SK-N-MC (cell line): Measurements from ENCODE around the gene MADD.

ENCODE experiments used
- DNase-seq: peaks from one replicate; pipeline ENCODE4 v3.0.0-alpha.2; 2011; ENCODE audit warnings: low read depth, low spot score
- H3K27ac ChIP-seq: fragments of 200-600 bp; sonication (generic); 2 replicates; pipeline ENCODE4 v1.5.1; 2016; ENCODE audit warnings: mixed run types
- H3K36me3 ChIP-seq: fragments of 200-600 bp; sonication (generic); 2 replicates; pipeline ENCODE4 v1.6.1; 2017; ENCODE audit warnings: antibody characterized with exemption, low read length, mixed read lengths; ENCODE audit not compliant: insufficient read depth
- H3K4me3 ChIP-seq: fragments of 200-600 bp; sonication (generic); 2 replicates; pipeline ENCODE4 v1.5.1; 2016
- H3K9ac ChIP-seq: fragments of 200-600 bp; sonication (generic); 2 replicates; pipeline ENCODE4 v1.8.0; 2017; ENCODE audit warnings: mixed run types, mixed read lengths; ENCODE audit not compliant: insufficient read length
- H3K9me3 ChIP-seq: fragments of 200-600 bp; sonication (generic); 2 replicates; pipeline ENCODE4 v1.6.1; 2017; ENCODE audit warnings: low read depth, mild to moderate bottlenecking, antibody characterized with exemption, low read length, moderate library complexity, mixed read lengths
- EZH2 ChIP-seq: fragments of 200-600 bp; sonication (generic); IDR thresholded peaks from one replicate; pipeline ENCODE4 v1.6.1; 2017; ENCODE audit warnings: antibody characterized with exemption
- FOXP2 ChIP-seq: optimal IDR thresholded peaks from 2 replicates; pipeline ENCODE3; 2011; ENCODE audit warnings: mild to moderate bottlenecking, moderate library complexity; ENCODE audit not compliant: insufficient read depth; ENCODE audit errors: extremely low read length, control extremely low read depth
- POLR2AphosphoS5 ChIP-seq: IDR thresholded peaks from 2 replicates; pipeline ENCODE4 v1.6.1; 2012; ENCODE audit warnings: mild to moderate bottlenecking, low read depth, low read length, borderline replicate concordance

The MADD gene

GRCh38 chr11:47257517-47258316 lies 12.2 kb upstream of the MADD start, which contains the start of gene NR1H3:
Gene NR1H3, plus strand, starts transcription at chr11:47257996. Its CDS starts 1,221 bp downstream, at chr11:47259217.
- no peak for TF ChIP-seq FOXP2
- TF ChIP-seq EZH2: no peak
- 0 out of 2 replicates have a peak, but pooled peaks have one; percentile 5 for TF ChIP-seq POLR2AphosphoS5
- H3K9ac ChIP-seq: peak within 1 kb of the TSS; percentile 60
- no peaks in the 10 kb centered on the region for H3K9me3 ChIP-seq
- H3K27ac ChIP-seq: peak within 1 kb of the TSS; percentile 51
- no peak for DNase-seq
- no peaks in the 10 kb centered on the region for H3K36me3 ChIP-seq
- peak within 1 kb of the TSS; percentile 5; the same call in 1 of the 2 replicates for H3K4me3 ChIP-seq

GRCh38 chr11:47258317-47258902 lies 11.5 kb upstream of the MADD start:
- Histone ChIP-seq H3K9me3 (no peaks in the 10 kb centered on the region), H3K9ac (peak overlapping the region; percentile 45), H3K27ac (no peak overlapping the region), H3K36me3 (no peaks in the 10 kb centered on the region), H3K4me3 (no peak overlapping the region)
- DNase-seq: no peak
- no peak for TF ChIP-seq POLR2AphosphoS5
- no peak for TF ChIP-seq FOXP2
- no peak for TF ChIP-seq EZH2

- Histone ChIP-seq H3K4me3 (no peak overlapping the region), H3K27ac (peak overlapping the region; percentile 31; the same call in 1 of the 2 replicates)
- DNase-seq: no peak
These were observed 10.5 kb upstream of the MADD start for GRCh38 chr11:47259232-47259977.

GRCh38 chr11:47260366-47260765 lies 9.6 kb upstream of the MADD start:
- H3K4me3 ChIP-seq: no peak overlapping the region
- H3K9ac ChIP-seq: no peak overlapping the region
- DNase-seq: no peak
- no peaks in the 10 kb centered on the region for H3K36me3 ChIP-seq
- no peak for TF ChIP-seq EZH2
- no peak for TF ChIP-seq POLR2AphosphoS5
- TF ChIP-seq FOXP2: no peak
- H3K9me3 ChIP-seq: no peaks in the 10 kb centered on the region
- no peak overlapping the region for H3K27ac ChIP-seq

More at GRCh38 chr11:47259232-47259977, 10.5 kb upstream of the MADD start:
- no peaks in the 10 kb centered on the region for H3K36me3 ChIP-seq
- no peaks in the 10 kb centered on the region for H3K9me3 ChIP-seq
- TF ChIP-seq FOXP2: no peak
- no peak for TF ChIP-seq EZH2
- TF ChIP-seq POLR2AphosphoS5: no peak
- H3K9ac ChIP-seq: no peak overlapping the region

- Histone ChIP-seq H3K27ac (no peak overlapping the region), H3K36me3 (no peaks in the 10 kb centered on the region), H3K9ac (no peak overlapping the region), H3K4me3 (no peak overlapping the region), H3K9me3 (no peaks in the 10 kb centered on the region)
- DNase-seq: no peak
- no peak for TF ChIP-seq FOXP2
- TF ChIP-seq POLR2AphosphoS5: no peak
- no peak for TF ChIP-seq EZH2
These were observed 8.6 kb upstream of the MADD start for GRCh38 chr11:47261291-47261800.

- TF ChIP-seq FOXP2 (no peak), POLR2AphosphoS5 (no peak), EZH2 (no peak)
- no peak for DNase-seq
- no peak overlapping the region for H3K9ac ChIP-seq
- H3K9me3 ChIP-seq: no peaks in the 10 kb centered on the region
- H3K27ac ChIP-seq: 0 out of 2 replicates have a peak overlapping the region, but pooled peaks have one; percentile 3
- no peaks in the 10 kb centered on the region for H3K36me3 ChIP-seq
- no peak overlapping the region for H3K4me3 ChIP-seq
These were observed 5.8 kb upstream of the MADD start for GRCh38 chr11:47264119-47264518.

GRCh38 chr11:47264521-47264920 lies 5.4 kb upstream of the MADD start:
- H3K9ac ChIP-seq: no peak overlapping the region
- no peaks in the 10 kb centered on the region for H3K9me3 ChIP-seq

More at GRCh38 chr11:47264521-47264920, 5.4 kb upstream of the MADD start:
- Histone ChIP-seq H3K27ac (no peak overlapping the region), H3K36me3 (no peaks in the 10 kb centered on the region), H3K4me3 (no peak overlapping the region)
- TF ChIP-seq FOXP2: no peak
- TF ChIP-seq EZH2: no peak
- TF ChIP-seq POLR2AphosphoS5: no peak
- DNase-seq: no peak
